ENCODE data around the gene ZNF18.

The ZNF18 gene, protein sequence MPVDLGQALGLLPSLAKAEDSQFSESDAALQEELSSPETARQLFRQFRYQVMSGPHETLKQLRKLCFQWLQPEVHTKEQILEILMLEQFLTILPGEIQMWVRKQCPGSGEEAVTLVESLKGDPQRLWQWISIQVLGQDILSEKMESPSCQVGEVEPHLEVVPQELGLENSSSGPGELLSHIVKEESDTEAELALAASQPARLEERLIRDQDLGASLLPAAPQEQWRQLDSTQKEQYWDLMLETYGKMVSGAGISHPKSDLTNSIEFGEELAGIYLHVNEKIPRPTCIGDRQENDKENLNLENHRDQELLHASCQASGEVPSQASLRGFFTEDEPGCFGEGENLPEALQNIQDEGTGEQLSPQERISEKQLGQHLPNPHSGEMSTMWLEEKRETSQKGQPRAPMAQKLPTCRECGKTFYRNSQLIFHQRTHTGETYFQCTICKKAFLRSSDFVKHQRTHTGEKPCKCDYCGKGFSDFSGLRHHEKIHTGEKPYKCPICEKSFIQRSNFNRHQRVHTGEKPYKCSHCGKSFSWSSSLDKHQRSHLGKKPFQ

DNA sequence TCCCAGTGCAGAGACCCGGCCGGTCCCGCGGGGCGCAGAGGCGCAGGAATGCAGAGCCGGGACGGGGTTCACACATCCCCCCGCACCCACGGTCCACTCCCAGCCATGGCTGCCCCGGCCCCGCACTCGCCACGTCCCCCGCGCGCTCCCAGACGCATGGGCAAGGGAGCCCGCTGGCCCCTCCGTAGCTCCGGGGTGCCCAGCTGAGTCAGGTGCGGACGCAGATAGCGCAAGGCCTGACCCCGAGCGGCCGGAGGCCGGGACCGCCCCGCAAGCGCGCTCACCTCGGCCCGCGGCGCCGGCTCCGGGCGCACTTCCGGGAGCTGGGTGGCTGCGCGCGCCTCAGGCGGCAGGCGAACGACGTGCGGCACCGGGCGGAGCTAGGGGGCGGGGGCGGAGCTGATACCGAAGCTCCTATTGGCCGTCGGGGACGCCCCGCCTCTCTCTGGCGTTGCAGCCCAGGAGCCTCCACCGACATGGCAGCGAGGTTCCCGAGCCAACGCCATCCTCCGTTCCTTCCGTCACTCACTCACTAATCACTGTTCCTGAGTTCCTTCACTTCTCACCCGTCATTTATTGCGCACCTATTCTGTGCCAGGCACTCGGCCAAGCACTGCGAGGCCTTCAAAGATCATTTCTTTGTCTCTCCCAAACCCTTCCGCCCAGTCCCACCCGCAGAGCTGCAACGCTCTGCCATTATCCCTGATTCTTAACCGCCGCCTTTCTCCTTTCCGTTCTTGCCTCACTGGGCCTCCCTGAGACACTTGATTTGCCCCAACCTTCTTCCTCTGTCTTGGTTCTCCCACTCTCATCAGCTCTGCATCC lies at the start of gene ZNF18:
ZNF18 (minus strand) TSS at position 329 of the 825 bp plus-strand sequence. CDS start 4,646 bp downstream, outside the sequence.
- DNase-seq: peak; percentile 97

DNA sequence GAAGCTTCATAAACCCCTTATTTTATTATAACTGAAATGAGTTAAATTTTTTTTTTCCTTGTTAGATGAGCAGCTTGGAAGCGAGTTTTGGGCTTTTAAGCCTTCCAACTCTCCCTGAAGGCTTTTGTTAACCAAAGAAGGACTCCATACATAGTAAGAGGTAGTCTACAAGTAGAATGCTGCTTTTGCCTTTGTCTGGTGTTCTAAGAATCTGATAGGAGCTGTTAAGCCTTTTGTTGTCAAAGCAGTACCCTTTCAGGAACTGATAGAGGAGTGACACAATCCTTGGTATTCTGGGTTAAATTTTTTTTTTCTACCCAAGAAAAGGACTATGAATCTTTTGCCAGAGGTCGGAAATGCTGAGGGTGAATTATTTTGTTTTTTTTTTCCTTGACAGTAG lies 49.5 kb upstream of the ZNF18 start:
- DNase-seq: no peak

DNA sequence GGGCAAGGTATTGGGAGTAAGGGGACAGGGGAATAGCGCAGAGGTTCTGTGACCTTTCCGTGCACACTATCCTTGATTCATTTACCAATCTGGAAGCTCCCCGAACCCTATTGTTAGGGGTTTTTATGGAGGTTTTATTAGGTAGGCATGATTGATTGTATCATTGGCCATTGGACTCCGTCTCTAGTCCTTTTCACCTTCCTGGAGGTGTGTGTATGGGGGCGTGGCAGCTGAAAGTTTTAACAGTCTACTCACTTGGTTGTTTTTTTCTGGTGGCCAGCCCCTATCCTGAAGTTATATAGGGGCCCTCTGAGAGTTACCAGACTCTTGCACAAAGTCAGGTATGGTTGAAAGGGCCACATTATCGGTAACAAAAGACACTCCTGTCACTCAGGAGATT lies 46.4 kb upstream of the ZNF18 start:
- DNase-seq: no peak

DNA sequence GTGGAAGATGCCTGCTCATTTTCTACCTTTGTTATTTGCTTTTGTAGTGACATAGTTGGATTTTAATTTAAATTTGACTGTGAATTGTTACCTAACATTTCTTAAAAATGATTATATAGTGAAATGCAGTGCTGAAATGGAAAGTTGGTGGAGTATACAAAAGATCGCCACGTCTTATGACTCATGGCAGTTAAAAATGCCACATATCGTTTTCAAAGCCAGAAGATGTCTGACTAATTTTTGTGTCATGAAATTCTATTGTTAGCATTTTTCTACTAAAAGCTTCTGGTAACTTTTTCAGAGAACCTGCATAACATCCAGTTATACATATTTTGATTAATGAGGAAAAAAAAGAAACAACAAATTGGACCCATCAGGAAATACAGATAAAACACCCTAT lies 44.0 kb upstream of the ZNF18 start:
- DNase-seq: no peak

DNA sequence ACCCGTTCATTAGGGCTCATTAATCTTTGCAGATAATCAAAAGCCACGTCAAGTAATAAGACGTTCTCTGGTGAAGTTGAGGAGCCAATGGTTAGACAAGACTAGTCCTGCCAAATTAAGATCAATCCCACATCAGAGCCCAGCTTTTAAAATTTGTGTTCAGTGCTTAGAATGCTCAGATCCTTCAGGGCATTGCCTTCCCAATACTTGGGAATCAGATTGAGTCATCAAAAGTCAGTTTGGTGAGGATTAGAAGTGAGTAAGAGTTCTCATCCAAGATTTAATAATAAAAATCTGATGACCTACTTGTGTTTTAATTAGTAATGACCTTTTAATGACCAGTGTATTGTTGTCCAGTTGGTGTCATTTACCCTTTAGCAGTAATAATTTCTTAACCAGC lies 43.2 kb upstream of the ZNF18 start:
- DNase-seq: no peak

DNA sequence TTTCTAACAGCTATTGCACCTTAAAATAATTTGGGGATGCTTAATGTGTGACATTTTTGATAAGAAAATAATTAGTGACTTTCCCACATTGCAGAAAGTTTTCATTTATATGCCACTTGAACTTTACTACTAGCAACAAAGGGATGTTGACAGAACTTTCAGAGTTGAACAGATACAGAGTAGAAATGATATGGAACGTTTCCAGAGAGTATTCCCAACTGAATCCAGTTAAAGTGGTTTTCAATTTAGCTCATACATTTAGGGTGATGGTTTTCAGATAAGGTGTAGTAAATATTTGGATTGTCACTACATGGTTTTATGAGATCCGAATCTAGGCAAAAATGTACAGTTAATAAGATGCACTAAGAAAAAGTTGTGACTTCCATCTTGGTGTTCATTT lies 40.7 kb upstream of the ZNF18 start:
- no peak for DNase-seq

DNA sequence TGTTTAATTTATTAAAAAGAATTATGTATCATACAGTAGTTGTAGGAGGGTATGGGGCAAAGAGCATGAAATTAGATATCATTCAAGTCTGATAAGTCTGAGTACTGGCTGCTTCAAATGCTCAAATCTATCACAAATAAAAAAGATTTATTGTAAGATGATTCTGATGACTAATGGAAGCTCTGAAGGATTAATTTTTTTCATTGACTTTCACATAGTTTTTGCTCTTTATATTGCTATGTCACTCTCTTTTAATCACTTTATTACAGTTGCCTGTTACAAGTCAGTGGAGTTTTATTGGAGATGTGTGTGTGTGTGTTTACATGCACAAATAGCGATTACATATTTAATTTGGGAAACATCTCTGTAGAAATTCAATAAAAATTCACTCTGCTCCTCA lies 38.4 kb upstream of the ZNF18 start:
- DNase-seq: no peak

DNA sequence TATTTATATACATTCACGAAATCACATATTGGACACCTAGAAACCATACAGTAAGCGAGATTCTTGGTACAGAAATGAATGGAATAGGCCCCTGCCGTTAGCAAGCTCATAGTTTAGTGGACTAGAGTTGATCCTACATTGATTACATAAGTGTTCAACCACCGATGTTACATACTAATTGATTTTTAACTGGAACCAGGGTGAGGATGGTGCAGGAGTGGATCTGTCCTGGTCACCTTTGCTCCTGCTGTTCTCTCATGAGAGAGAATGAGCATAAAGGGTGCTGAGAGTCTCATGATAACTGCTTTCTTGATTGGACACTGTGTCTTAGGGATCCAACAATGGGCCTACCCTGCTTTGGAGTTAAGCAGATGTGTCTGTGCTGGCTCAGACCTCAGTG lies 37.3 kb upstream of the ZNF18 start:
- no peak for DNase-seq

DNA sequence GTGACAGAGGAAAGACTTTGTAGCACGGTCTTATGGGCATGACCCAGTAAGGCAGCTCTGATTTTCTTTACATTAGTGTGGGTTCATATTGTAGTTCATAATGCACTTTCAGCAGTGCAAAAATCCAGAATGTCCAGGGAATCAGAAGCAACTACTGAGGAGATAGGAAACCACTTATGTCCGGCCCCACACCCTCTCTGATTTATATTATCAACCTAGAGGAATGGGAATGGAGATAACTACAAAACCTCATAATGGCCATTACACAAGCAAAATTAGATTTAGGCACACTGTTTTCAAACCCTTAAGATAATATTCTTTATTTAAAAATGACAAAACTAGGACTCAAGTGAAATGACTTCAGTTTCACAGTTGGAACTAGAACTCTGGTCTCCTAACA lies 31.3 kb upstream of the ZNF18 start:
- no peak for DNase-seq

DNA sequence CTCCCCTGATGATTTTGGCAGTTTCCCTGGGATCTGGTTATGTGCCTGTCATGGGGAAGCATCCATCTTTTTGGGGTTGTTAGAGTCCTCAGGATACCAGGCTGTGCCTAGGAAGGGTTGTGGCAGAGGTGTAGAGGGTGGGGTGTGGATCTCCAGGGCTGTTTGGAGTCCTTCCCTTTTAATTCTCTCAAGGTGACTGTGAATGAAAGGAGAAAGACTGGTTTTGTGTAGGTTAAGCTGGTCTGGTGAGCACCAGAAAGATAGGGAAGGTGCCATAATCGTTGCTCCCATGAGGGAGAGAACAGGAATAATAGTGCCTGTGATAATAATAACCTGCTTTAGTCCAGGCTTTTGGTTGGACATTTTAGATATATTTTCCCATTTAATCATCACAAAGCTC lies 30.4 kb upstream of the ZNF18 start:
- DNase-seq: no peak

DNA sequence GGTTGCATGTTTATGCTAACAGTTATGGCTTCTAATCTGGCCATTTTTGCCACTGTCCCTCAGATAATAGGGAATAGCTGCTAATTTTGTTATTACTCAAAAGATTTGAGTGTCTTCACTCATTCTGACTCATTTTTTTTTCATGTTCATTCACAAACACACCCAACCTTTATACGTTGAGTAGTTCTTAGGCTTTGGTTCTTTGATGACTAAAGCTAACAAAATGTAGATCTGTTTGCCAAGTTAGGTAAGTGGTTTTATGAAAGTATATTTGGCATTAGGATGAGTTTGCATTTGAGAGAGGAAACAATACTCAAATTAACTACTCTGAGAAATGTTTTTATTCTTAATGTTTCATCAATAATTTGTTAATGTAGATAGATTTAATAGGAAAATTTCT lies 27.1 kb upstream of the ZNF18 start:
- no peak for DNase-seq

DNA sequence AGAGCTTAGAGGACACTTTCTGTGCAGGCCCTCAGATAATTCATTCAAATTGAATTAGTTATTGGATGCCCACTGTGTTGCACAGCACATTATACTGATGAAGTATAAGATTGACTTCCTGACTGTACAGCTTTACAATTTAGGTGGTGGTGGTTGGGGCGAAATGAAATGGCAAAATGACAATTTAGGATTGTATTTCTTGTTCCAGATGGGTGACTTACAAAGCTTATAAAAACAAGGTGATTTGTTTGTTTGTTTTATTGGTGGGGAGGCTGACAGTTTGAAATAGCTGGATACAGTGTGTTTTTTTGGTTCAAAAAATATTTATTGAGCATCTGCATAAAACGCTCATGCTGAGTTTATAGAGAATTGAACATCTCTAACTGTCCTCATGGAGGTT lies 25.0 kb upstream of the ZNF18 start:
- no peak for DNase-seq

DNA sequence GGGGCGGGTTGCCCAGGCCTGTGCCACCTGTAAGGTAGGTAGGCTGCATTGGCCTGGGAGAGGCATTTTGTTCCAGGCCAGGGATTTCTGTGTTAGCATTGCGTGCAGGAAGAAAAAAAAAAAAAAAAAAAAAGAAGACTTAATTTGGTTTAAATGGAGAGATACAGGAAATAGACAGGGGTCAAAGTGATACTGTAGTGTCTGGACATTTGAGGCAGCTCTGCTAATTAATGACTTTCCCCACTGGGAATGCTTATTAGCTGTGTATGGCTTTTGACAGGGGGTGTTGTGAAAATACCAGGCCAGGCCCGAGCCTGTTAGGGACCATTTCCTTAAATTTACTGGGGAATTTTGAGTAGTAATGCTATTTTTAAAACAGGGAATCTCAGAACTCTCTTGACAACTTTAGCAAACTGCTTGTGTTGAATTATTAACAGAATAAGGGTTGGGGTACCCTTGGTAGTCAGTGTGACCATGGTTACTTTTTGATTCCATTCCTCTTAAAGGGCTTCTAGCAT lies 24.4 kb upstream of the ZNF18 start:
- DNase-seq: no peak

DNA sequence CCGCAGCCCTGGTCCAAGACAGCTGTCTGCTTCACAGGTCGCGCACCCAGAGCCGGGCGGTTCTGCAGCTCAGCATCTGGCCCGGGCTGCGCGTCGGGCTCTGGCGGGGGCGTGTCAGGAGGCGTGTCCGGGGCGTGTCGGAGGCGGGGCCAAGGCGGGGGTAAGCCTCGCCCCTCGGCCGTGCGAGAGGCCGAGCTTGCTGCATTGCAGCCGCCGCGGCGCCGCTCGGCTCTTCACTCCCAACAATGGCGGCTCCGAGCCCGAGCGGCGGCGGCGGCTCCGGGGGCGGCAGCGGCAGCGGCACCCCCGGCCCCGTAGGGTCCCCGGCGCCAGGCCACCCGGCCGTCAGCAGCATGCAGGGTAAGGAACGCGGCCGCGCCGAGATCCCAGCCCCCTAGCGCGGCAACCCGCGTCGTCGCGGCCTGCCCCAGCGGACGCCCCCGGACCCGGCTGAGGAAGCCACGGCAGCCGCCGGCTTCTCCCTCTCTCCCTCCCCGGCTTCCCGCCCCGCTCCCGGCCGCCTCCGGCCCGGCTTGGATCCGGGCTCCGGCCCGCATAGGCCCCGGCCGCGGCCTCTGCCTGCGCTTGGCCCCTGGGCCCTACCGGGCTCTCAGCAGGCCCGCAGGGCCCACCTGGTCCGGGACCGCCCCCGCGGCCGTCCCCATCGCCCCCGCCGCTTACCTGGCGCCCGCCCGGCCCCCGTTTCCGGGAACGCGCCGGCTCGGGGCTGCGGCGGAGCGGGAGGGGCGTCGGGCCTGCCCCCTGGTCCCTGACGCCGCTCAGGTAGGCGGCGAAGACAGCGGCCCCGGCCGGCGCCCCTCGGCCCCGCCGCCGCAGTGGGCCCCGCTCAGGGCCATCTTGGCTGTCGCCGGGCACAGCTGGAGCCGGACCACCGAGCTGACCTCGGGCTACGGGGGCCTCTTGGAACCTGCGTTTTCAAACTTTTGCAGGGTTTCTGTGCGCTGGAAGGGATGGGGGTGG lies 23.7 kb upstream of the ZNF18 start, which contains the start of gene MAP2K4:
MAP2K4 (plus strand) TSS at position 236 of the 981 bp plus-strand sequence; CDS start at position 246, 10 bp downstream.
- DNase-seq: peak; percentile 96

DNA sequence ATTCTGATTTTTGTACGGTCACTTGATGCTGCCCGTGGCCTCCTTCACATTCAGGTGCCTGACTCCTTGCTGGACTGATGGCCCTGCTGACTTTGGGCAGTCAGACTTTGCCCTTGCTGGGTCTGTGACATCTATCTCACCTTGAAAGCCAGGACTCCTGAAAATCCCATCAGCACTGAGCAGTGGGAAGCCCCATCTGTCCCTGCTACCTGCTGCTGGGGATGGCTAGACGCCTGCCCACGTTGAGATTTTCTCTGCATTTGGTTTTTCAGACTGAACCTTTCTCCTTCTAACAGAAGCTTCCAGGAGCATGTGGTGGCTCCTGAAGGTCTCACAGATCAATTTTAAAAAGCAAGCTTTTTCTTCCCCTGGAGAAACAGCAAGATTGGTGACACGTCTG lies 10.2 kb upstream of the ZNF18 start:
- no peak for DNase-seq

DNA sequence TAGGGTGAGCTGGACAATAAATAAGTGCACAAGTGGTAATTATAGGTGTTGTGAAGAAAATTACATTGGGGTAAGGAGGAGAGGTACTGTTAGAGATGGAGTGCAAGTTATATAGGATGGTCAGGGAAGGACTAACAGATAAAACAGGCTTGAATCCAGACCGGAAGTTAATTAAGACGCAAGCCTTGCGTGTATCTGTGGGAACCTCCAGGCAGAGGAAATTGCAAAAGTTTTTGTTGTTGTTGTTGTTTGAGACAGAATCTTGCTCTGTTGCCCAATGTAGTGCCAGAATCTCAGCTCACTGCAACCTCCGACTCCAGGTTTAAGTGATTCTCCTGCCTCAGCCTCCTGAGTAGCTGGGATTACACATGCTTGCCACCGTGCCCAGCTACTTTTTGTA lies 2.4 kb upstream of the ZNF18 start:
- DNase-seq: no peak

DNA sequence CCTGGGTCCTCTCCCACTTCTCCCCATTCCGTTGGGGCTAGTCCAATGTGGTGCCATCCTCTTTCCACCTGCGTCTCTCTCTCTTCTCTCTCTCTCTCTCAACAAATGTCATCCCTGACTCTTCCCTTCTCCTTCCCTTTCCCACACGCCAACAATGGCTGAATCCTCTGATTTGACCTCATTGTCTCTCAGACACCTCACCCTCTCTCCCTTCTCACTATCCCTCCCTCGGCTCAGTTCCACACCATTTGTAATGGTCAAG lies 628 bp upstream of the ZNF18 start:
- DNase-seq: no peak

DNA sequence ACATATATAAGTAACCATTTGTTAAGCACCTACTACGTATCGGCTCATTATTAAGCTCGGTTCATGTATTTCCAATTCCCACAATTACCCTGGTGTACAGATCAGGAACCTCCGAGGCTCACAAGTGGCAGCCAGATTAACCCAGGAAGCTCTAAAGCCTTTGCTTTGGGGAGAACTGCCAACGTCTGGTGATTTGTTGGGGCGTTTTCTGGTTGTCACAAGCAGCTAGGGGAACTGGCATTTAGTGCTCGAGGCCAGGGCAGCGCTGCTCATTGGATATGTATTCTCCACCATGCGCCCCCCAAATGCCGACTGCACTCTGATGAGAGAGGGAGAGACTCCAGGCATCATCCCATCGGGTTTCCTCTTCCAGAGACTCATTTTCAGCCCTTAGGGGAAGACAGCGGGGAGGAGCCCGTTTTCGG lies 541 bp downstream of the ZNF18 start:
- DNase-seq: no peak

DNA sequence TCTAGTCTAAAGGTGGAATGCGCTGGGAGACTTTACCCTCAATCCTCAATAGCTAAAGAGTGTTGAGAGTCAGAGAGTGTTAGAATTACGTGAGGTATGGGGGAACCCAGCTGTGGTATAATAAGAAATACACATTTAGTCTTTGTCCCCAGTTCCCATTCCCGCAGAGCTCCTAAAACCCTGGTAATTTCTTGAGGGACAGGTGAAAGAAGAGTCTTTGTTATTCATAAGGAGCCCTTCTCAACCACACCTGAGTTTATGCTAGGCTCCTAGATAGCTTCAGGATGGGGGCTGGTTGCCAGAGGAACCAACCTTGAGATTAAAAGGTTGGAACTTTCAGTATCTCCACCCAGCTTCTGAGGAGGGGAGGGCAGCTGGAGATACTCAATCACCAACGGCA lies 5.8 kb downstream of the ZNF18 start:
- DNase-seq: no peak

DNA sequence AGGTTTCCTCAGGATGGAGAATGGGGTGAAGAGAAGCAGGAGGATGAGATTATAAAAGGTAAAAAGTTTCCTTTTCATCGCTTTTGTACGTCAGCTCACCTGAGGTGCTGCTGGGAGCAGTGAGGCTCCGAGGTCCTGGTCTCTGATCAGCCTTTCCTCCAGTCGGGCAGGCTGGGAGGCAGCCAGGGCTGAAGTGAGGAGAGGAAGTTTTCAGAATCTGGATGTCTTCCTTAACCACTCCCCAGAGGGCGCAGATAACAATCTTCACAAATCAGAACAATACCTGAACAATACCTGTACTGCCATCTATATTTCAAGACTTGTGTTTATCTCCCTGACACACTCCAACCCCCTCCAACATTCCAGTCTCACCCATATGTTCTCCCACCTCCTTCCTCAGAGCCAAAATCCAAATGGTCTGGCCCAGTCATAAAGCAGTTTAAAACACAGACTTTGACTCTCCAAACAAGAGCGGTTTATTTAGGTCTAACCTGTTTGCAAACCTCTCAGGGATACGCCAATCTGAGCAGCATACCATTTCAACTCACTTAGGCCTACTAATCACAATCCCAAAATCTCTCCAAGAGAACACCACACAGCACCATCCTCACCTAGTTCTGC lies 6.8 kb downstream of the ZNF18 start:
- no peak for DNase-seq

DNA sequence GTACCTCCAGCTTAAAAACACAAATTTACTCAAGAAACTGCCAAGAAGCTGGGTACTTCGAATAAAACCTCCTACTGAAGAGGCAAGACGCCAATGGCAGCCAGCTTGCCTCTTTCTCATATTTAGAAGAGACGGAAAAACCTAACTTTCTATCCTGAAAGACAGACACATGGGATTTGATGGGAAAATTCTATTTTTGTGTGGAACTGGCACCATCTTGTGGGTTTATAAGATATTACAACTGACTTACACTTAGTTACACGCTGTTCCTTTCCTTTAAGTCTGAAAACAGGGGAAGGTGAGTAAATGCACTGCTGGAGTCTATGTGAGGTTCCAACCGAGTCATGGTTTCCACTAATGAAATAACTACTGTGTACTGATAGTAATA lies 10.3 kb downstream of the ZNF18 start:
- DNase-seq: peak; percentile 43

Measured in right forelimb (tissue), 1 donor.